Lower lobe of right lung (tissue), 2 donors: ENCODE measurements around the gene TEC. TPM values are rescaled to one million over a fixed set of nuclear protein-coding genes. Genes with fewer than 3 reads are reported as not detected.
A peak's percentile ranks its signal among the peaks of the same experiment; 100 is the strongest.

Experiments
- ATAC-seq, 2 donors: fragments of 200-7000 bp; cut with Tn5 transposase; one replicate each; pipeline ENCODE4 v1.9.1; 2020 to 2022; ENCODE audit warnings: mild to moderate bottlenecking in 2 of 2, moderate library complexity in 2 of 2
- DNase-seq: peaks from one replicate; pipeline ENCODE4 v3.0.0-alpha.2; 2020
- H3K27ac ChIP-seq: fragments of 200-600 bp; one replicate; pipeline ENCODE4 v1.8.0; 2022
- H3K27me3 ChIP-seq: fragments of 200-600 bp; one replicate; pipeline ENCODE4 v1.8.0; 2022; ENCODE audit warnings: low read depth
- H3K36me3 ChIP-seq: fragments of 200-600 bp; one replicate; pipeline ENCODE4 v1.8.0; 2022; ENCODE audit warnings: mild to moderate bottlenecking
- H3K4me1 ChIP-seq: fragments of 200-600 bp; one replicate; pipeline ENCODE4 v1.8.0; 2022
- H3K4me3 ChIP-seq: fragments of 200-600 bp; one replicate; pipeline ENCODE4 v1.8.0; 2022; ENCODE audit warnings: mild to moderate bottlenecking
- H3K9me3 ChIP-seq: fragments of 200-600 bp; one replicate; pipeline ENCODE4 v1.8.0; 2022
- CTCF ChIP-seq: fragments of 200-600 bp; IDR thresholded peaks from one replicate; pipeline ENCODE4 v1.8.0; 2022; ENCODE audit warnings: antibody characterized with exemption, mild to moderate bottlenecking
- intact Hi-C: fragments of 100-400 bp; cut with DNase I; formaldehyde crosslinking; loops from one replicate; pipeline ENCODE4 v1.11.0; 2022
- total RNA-seq: library from RNA; stranded (reverse); fragmentation: NEBNext Ultra II Directional; extraction: Animal tissue kit (Norgen Biotek cat#: 25700); gene quantifications from one replicate; pipeline ENCODE4 v1.2.1, GENCODE V29; 2021
- donor health status: DM: no; HTN: yes; CAD: no; lungs with severe emphysema.

TEC gene
- total RNA-seq, 1 donor from 2014 or later, result 7.4 TPM

DNA sequence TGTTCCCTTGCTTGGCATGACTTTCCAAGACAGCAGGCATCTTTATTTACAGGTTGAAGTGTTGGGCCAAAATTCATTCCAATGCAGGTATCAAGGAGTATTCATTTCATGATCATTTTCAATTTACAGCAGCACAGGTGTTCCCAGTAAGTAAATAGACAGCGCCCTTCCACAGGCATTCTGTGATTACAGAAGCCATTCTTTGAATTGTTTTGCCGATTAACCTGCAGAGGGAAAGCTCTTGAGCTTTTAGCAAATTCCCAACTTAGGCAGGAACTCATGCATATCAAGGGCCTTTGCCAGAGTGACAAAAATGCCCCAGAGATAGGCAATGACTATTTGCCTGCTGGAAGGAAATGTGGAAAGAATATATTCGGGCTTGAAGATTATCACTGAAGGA is 142.4 kb downstream of the TEC start:
- peak; percentile 59 to 74 for ATAC-seq
- TF ChIP-seq CTCF, result no peak
- Histone ChIP-seq H3K4me1 (peaks cover 28% of the 10 kb centered on the region), H3K36me3 (no peaks in the 10 kb centered on the region), H3K27ac (peak overlapping the region; percentile 70), H3K27me3 (no peaks in the 10 kb centered on the region), H3K4me3 (no peak overlapping the region), H3K9me3 (no peaks in the 10 kb centered on the region)
- DNase-seq, result no peak
- intact Hi-C loops, result no loop called here

DNA sequence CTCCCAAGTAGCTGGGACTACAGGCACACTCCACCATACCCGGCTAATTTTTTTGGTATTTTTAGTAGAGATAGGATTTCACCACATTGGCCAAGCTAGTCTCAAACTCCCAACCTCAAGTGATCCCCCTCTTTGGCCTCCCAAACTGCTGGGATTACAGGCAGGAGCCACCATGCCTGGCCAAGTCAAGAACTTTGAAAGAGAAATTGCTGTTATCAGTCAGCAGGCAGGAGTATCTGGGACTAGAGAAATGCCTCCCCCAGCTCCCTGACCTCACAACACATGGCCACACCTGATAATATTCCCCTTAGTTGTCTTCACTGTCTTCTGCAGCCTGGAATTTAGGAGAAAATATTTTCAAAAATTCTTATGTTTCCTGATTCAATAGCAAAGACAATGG is 143.0 kb downstream of the TEC start:
- Histone ChIP-seq H3K27ac (peak overlapping the region; percentile 70), H3K36me3 (no peaks in the 10 kb centered on the region), H3K9me3 (no peaks in the 10 kb centered on the region), H3K27me3 (no peaks in the 10 kb centered on the region), H3K4me1 (peaks cover 28% of the 10 kb centered on the region), H3K4me3 (no peak overlapping the region)
- TF ChIP-seq CTCF, result no peak
- ATAC-seq (no peak), DNase-seq (no peak)
- intact Hi-C loops, result no loop called here

- no peaks in the 10 kb centered on the region for H3K36me3 ChIP-seq
Observed at GRCh38 chr4:48124870-48125269, 144.8 kb downstream of the TEC start.

GRCh38 chr4:48122756-48123155 is 146.9 kb downstream of the TEC start:
- TF ChIP-seq CTCF, result no peak
- intact Hi-C loops, result no loop called here
- no peak for ATAC-seq

More at GRCh38 chr4:48124870-48125269, 144.8 kb downstream of the TEC start:
- Histone ChIP-seq H3K4me3 (no peak overlapping the region), H3K9me3 (no peaks in the 10 kb centered on the region), H3K27ac (no peak overlapping the region), H3K4me1 (peaks cover 26% of the 10 kb centered on the region), H3K27me3 (no peaks in the 10 kb centered on the region)
- ATAC-seq (no peak), DNase-seq (no peak)
- no peak for TF ChIP-seq CTCF
- intact Hi-C loops, result no loop called here

GRCh38 chr4:48121180-48121579 is 148.5 kb downstream of the TEC start:
- no peaks in the 10 kb centered on the region for H3K27me3 ChIP-seq
- H3K36me3 ChIP-seq, result no peaks in the 10 kb centered on the region
- H3K27ac ChIP-seq, result no peak overlapping the region
- intact Hi-C loops, result no loop called here
- DNase-seq (no peak), ATAC-seq (no peak)
- H3K9me3 ChIP-seq, result no peaks in the 10 kb centered on the region
- H3K4me1 ChIP-seq, result no peaks in the 10 kb centered on the region
- no peak for TF ChIP-seq CTCF
- no peak overlapping the region for H3K4me3 ChIP-seq

More at GRCh38 chr4:48122756-48123155, 146.9 kb downstream of the TEC start:
- Histone ChIP-seq H3K4me3 (no peak overlapping the region), H3K9me3 (no peaks in the 10 kb centered on the region), H3K4me1 (peaks cover 8% of the 10 kb centered on the region), H3K27me3 (no peaks in the 10 kb centered on the region), H3K27ac (no peak overlapping the region), H3K36me3 (no peaks in the 10 kb centered on the region)
- no peak for DNase-seq

DNA sequence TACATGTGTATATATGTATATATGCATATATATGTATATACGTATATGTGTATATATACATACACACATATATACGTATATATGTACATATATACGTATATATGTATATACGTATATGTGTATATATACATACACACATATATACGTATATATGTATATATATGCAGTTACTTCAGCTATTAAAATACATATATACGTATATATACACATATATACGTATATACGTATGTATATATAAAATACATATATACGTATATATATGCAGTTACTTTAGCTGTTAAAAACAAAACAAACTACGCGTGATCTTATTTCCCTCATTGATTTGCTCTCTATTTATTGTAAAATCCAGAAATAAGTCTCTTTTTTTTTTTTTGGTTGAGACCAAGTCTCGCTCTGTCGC is 149.5 kb downstream of the TEC start:
- no peak overlapping the region for H3K4me3 ChIP-seq
- DNase-seq (no peak), ATAC-seq (no peak)
- no peak for TF ChIP-seq CTCF
- H3K27me3 ChIP-seq, result no peaks in the 10 kb centered on the region
- intact Hi-C loops, result no loop called here
- H3K4me1 ChIP-seq, result no peaks in the 10 kb centered on the region
- H3K27ac ChIP-seq, result no peak overlapping the region
- H3K36me3 ChIP-seq, result no peaks in the 10 kb centered on the region
- no peaks in the 10 kb centered on the region for H3K9me3 ChIP-seq
